COLO668 (cell line): ENCODE results near the gene SRGAP2C.
"Not testable (repeated sequence)": the region's sequence is repeated elsewhere in the genome, so short reads cannot be mapped to it uniquely, and the experiment has no call there.

Experiments used
- DNase-seq: peaks from one replicate; lab custom pipeline; 2025; ENCODE audit not compliant: unreplicated experiment; lab: John Stamatoyannopoulos, UW

Gene SRGAP2C

GRCh38 chr1:121226295-121226904 is 41.6 kb downstream of the SRGAP2C start:
- not testable (repeated sequence) for DNase-seq

DNA sequence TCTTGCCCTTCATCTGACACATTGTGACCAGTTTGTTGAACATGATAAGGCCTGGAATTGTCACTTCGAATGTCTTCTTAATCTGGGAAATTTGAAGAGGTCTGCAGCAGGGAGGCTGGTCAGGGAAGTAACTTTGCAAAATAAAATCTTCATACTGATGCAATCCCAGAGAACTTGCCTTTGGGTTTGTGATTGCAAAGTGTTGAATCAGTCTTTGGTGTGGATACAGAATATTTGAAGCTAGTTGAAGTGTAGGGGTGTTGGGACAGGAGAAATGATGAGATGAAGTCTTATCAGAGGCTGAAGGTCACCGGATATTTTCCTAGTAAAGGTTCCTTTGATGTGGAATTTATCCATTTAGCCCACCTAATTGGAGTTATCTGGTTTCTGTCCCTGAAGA is 42.1 kb downstream of the SRGAP2C start:
- DNase-seq, result not testable (repeated sequence)

DNA sequence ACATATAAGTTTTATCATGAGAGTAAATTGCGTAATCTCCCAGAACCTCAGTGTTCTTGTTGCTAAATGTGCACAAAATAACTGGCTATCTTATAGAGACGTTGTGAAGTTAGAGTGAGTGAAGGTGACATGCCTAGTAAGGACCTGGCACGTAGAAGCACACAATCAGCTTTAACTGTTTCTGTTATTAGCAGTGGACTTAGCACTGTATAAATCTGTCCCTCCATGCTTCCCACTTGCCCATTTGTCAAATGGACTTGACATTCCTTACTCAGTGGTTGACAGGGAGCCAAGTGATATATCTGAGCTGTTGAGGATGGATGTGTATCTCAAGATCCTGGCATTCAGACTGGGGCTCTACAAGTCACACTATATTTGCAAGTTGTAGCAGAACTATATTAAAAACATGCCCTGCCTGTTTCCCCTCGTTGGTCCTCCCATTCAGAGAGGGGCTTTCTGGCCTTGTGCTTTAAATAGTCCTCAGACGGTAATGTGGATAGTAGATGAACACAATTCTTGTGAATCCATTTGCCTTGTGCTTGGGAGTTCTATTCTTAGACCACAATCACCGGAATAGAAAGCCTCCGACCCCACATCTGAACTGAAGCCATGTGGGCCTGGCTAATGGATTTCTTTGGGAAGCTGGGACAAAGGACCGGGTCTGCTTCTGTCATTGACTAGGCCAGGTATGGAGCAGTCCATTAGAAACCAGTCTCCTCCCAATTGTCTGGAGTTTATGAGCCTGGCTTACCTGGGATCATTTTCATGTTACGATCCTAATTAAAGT is 43.0 kb downstream of the SRGAP2C start:
- DNase-seq, result not testable (repeated sequence)

GRCh38 chr1:121230636-121231035 is 45.9 kb downstream of the SRGAP2C start:
- DNase-seq, result not testable (repeated sequence)

DNA sequence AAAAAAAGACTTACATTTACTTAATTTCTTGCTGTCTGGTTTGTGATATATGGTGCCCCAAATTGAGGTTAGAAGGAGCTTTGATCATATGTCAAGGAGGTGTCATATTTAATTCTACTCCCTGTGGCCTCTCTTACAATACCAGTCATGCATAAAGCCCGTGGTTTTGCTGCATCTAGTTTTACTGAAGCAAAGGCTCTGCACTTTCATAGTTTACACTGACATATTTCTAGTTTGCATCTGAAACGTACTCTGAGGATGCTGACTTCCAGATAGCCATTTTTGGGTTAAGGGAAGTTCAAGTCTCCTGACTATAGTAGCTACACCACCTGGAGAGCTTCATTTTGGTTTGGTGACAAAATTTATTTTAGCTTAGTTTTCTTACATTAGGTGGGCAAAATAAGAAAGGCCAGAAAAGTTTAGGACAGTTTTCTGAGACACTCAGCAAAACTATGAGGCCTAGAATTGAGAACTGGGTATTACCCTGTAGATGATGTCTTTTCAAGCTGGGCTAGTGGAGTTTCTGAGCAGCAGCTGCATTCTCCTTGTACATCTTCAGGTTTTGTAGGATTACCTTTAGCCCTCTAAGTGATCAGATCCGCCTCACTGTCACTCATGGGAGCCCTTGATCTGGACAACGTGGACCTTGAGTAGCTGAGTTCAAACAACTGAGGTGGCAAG is 47.8 kb downstream of the SRGAP2C start:
- DNase-seq, result not testable (repeated sequence)

- DNase-seq, result not testable (repeated sequence)
Observed at GRCh38 chr1:121234090-121234759, 49.5 kb downstream of the SRGAP2C start.

DNA sequence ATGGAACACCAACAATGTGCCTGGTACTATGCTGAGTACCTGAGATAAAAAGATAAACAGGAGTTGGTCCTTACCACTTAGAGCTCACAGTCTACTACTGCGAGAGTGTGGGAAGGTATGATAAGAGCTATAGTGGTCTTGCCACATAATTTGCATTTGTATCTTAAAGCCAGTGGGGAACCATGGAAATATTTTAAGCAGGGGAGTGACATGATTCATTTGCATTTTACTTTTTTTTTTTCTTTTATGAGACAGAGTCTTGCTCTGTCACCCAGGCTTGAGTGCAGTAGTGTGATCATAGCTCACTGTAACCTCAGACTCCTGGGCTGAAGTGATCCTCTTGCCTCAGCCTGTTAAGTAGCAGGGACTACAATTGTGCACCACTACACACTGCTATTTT is 53.6 kb downstream of the SRGAP2C start:
- DNase-seq, result not testable (repeated sequence)

DNA sequence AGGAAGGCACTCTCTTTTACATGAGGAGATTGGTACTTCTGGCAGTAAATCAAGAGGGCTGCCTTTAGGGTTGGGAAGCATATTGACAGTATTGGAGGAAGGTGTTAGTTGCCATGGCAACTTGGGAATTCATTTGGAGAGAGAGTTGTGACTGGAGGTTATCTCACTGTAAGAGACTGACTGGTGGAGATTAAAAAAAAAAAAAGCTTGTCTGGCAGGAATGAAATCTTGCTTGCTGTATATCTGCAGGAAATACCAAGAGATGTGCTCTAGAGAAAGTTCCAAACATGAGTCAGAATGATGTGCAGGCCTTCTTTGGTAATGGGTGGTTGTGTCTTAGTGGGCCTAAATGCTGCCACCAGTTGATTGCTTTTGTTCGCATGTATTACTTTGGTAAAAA is 59.1 kb downstream of the SRGAP2C start:
- not testable (repeated sequence) for DNase-seq

- not testable (repeated sequence) for DNase-seq
Observed at GRCh38 chr1:121246399-121246798, 61.6 kb downstream of the SRGAP2C start.

DNA sequence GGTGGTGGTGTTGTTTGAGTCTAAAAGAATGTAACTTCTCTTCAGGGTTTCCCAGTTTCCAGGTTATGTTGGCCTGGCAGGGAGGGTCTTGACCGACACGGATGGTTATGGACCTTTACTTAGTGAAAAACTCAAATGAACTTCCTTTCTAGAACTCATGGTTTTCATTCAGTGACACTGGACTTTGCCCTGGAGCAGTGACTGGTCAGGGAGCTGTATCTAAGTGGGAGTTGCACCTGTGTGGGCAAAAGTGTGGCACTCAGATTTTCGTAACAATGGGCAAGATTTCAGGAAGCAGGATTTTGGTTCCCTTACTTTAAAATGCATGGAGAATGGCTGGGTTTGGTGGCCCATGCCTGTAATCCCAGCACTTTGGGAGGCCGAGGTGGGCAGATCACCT is 67.9 kb downstream of the SRGAP2C start:
- DNase-seq, result not testable (repeated sequence)

DNA sequence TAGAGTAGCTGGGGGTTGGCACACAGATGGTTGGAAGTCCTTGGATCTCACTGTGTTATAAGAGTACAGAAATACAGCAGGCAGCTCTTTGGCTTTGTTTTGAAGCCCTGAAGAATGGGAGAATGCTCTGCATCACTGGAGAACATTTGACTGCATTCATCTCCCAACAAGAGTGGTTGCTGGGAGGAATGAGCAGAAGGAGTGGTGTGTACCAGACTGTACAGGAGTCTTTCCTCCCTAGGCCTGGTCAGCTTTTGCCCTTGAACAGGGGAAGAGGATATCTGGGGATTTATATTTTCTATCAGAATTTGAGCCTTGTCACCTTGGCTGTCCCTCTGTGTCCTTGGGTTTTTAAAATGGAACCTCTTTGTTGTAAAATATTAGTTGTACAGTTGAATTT is 69.8 kb downstream of the SRGAP2C start:
- DNase-seq, result not testable (repeated sequence)

- DNase-seq, result not testable (repeated sequence)
Observed at GRCh38 chr1:121257632-121258031, 72.9 kb downstream of the SRGAP2C start.

GRCh38 chr1:121258134-121258533 is 73.4 kb downstream of the SRGAP2C start:
- DNase-seq, result not testable (repeated sequence)

DNA sequence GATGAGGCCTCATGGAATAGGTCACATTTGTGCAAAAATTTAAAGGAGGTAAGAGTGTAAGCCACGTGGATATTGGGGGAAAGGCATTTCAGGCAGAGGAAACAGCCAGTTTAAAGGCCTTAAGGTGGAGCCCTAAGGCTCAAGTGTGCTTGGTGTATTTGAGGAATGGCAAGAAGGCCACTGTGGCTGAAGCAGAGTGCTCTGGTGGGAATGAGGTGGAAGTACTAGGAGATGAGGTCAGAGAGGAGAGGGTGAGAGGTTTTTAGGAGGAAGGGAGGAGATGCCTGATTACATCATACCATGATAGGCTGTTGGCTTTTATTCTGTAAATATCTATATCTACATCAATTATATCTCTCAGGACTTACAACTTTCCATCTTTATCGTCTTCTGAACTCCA is 75.4 kb downstream of the SRGAP2C start:
- DNase-seq, result not testable (repeated sequence)

DNA sequence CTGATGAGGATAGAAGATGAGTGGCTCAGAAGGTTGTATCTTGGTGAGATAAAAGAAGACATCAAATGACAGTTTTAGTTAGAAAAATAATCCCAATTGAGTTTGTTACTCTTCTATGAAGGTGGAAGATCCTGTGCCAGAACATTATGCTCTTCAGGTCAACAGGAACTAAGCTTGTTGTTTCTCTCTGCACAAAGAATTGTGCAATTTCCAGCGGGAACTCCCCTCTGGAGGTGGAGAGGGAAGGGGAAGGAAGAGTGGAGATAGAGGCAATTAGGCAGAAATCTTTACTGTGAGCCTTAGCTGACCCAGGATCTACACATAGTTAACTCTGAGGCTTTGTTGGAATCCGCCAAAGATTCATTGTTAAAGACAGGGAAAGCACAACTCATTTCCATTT is 77.4 kb downstream of the SRGAP2C start:
- not testable (repeated sequence) for DNase-seq

DNA sequence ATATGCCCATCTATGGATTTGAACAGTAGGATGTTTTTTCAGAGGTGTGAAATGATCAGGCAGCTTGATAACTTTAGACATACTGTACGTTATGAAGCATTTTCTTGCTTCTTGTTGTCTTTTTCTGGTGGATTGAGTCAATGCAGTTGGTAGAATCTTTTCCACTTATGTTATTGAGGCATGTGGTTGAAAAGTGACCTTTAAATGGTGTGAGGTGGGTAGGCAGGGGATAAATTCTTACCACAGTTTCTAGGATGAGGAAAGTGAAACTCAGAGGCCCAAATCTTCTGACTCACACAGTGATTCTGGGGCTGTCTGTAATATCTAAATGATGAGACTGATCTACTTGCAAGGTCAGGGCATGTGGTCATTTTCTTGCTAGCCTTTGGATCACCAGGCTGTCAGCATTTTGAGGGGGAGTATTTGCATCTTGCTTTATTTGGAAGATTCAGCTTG is 79.0 kb downstream of the SRGAP2C start:
- DNase-seq, result not testable (repeated sequence)

GRCh38 chr1:121267072-121267471 is 82.3 kb downstream of the SRGAP2C start:
- not testable (repeated sequence) for DNase-seq

GRCh38 chr1:121269309-121269708 is 84.5 kb downstream of the SRGAP2C start:
- DNase-seq, result not testable (repeated sequence)

DNA sequence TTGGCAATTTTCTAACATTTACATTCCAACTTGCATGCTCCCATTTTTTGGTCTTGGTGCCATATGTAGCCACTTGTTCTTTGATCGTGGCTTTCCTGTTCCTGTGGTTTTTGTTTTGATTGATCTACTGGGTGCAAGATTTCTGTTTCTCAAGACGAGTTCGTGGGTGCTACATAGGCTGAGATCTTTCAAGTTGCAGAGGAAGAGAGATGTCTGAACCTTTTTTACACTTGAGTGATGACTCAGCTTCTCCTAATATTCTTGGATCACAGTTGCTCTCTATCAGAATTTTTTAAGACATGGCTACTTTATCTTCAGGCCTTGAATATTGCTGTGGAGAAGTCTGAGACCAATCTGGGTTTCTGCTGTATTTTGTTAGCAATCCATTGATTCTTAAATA is 85.2 kb downstream of the SRGAP2C start:
- DNase-seq, result not testable (repeated sequence)

DNA sequence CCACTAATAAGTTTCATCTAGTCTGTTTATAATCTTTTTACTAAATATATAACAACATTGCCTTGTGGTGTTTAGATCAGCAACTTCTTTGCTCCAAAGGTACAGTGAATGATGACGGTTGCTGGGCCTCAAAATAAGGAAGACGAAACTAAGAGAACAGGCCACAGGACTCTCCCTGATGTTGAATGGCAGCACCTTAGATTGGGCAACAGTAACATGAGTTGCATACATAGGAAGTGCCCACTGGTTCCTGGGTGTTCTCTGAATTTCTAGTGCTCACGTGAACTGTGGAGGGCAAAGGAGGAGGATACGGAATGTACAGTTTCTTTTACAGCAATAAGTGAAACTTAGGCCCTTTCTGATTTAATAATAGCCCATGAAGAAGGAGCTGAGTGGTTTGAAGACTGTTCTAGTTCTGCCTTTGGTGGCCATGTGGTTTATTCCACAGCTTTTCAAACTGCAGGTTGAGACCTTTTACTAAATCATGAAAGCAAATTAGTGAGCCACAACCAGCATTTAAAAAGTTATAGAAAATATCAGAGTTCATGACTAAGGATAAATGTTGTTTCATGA is 86.5 kb downstream of the SRGAP2C start:
- DNase-seq, result not testable (repeated sequence)

- DNase-seq, result not testable (repeated sequence)
Observed at GRCh38 chr1:121275435-121275834, 90.7 kb downstream of the SRGAP2C start.
